ENCODE results near the gene OLFML2A.

OLFML2A gene

DNA sequence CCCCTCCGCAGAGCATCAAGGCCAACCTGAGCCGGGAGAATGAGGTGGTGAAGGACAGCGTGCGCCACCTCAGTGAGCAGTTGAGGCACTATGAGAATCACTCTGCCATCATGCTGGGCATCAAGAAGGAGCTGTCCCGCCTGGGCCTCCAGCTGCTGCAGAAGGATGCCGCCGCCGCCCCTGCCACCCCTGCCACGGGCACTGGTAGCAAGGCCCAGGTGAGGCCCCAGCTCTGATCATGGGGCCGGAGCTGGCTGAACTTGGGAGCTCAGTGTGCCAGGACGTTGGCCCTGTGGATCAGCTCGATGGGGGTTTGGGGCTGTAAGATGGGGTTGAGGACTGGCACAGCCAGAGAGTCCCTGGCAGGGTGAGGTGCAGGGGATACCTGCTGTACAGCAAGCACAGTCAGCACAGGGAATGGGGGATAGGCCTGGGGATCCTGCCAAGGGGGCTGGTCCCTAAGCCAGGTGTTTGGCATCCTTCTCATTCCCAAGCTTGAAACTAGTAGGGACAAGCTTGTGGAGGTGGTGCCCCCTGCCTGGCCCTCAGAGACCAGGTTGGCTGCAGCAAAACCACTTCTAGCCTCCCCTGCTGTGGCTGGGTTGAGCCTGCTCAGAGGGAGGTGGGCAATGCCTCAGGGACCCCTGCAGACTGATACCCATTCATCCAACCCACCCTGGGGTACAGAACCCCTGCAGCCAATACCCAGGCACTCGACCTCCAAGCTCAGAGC is 22.5 kb downstream of the OLFML2A start:
- no peak for DNase-seq

DNA sequence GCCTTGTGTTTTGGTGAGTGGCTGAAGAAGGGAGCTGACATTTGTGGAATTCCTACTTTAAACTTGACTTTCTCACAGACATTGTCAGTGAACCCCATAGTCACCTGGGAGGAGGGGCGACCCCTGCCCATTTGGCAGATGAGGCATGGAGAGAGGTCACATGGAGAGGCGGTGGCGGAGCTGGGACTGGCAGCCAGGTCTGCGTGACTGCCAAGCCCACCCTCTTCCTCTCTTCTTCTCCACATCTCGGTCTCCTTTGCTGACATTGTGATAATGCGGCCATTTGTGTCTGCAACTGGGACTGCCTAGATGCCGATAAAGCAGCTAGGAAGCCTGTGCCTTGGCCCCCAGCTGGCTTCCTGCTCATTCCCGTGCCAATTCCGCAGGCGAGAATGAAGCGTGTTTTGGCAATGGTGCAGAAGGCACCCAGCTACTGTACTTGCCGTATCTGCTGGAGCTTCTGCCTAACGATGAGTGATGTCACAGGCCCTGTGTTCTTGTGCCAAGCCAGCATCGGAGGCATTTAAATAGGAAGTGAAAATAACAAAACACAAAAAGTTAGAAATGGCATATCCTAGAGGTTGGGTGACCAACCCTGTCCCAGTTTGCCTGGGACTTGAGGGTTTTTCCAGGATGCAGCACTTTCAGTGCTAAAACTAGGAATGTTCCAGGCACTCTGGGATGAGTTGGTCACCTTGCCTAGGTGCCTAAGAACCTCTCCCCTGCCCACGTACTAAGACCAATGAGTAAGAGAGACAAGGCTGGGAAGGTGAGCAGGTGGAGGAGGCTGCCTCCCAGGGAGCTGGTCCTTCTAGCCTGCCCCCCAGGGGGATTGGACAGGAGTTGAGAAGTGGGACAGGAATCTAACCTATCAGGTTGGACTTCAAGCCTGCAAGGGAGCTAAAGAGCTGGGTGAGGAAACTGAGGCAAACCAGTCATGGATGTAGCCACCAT is 23.6 kb downstream of the OLFML2A start:
- no peak for DNase-seq

DNA sequence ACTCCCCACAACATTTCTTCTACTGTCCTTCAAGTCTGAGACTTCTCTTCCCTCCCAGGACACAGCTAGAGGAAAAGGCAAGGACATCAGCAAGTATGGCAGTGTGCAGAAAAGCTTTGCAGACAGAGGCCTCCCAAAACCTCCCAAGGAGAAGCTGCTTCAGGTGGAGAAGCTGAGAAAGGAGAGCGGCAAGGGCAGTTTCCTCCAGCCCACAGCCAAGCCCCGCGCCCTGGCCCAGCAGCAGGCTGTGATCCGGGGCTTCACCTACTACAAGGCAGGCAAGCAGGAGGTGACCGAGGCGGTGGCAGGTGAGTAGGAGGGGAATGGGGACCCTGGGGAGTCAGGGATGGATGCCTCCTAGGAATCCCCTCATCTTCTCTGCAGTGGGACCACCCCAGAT is 24.4 kb downstream of the OLFML2A start:
- DNase-seq: no peak

DNA sequence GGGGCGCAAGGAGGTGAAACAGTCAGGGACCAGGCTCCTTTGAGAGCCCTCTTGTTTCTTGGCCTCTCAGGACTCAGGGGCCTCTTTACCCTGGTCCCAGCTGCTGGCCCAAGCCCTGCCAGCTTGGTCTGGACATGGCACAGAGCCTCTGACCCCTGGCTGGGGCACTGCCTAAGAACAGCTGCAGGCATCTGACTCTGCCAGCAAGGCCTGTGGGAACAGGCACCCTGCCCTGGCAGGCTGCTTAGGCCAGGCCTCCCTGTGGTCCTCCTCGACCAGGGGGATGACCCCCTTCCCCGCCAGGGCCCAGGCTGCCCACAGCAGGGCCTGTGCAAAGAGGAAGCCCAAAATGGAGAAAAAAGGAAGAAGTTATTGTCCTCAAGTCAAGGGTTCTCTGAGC is 25.5 kb downstream of the OLFML2A start:
- no peak for DNase-seq

DNA sequence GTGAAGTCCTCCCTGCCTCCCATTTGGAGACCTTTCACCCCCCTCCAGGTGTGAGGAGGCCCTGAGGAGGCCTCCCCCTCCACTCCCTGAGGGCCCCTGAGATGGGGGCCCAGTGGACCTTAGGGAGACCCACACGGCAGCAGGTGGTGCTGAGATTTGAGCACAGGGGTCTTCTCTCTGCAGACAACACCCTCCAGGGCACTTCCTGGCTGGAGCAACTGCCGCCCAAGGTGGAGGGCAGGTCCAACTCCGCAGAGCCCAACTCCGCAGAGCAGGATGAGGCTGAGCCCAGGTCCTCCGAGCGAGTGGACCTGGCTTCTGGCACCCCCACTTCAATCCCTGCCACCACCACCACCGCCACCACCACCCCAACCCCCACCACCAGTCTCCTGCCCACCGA is 27.0 kb downstream of the OLFML2A start:
- no peak for DNase-seq

DNA sequence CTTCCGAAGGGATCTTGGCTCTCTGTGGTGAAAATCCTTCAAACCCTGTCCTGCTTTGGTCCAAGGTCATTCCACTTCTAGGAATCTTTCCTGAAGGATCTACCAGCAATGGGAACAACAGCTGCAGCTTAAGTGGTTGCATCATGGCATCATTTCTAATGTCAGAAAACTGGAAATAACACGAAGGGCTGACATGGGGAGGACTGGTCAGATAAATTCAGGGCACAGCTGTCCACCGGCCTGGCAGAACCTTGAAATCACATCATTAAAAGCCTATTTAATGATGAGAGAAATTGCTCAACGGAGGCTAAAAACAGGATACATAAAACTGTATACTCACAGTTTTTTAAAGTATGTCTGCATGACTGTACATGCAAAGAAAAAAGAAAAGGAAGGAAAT is 28.3 kb downstream of the OLFML2A start:
- DNase-seq: no peak

DNA sequence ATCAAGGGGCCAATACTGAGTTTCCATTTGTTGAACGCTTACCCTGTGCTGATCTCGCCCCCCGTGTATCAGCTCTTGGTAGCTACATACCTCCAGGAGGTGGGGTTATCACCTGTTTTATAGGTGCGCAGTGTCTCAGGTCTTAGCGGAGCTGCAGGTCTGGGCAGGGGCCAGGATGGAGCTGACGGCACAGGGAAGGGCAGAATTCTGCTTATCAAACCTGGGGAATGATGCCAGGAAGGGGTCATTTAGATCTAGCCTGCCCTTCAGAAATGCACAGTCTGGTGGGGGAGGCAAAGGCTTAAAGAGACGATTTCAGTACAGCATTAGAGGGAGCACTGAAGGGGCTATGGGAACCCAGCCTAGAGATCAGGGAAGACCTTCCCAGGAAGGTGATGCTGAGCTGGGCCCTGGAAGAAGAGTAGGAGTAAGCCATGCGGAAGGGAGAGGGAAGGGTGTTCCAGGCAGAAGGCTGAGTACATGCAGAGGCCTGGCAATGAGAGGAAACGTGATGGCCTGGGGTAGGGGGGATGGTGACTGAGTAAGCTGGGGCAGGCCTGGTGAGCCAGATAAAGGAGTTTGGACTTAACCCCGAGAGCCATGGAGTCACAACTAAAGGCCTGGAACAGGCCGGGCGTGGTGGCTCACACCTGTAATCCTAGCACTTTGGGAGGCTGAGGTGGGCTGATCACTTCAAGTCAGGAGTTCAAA is 31.5 kb downstream of the OLFML2A start:
- DNase-seq: no peak

DNA sequence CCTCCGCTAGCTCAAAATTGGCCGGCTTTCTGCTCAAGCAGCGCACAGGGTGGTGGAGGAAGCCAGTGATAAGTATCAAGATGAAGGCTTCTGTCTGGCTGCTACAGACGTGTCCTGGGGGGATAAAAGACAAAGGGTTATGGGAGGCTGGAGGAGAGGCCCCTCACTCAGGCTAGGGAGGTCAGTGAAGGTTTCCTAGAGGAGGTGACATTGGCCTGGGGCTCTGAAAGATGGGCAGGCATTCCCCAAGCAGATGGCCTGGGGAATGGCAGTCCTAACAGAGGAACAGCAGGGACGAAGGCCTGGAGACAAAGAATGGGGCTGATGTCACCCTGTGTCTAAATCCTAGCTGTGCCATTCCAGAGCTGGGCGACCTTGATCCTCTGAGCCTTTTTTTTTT is 32.3 kb downstream of the OLFML2A start:
- no peak for DNase-seq

DNA sequence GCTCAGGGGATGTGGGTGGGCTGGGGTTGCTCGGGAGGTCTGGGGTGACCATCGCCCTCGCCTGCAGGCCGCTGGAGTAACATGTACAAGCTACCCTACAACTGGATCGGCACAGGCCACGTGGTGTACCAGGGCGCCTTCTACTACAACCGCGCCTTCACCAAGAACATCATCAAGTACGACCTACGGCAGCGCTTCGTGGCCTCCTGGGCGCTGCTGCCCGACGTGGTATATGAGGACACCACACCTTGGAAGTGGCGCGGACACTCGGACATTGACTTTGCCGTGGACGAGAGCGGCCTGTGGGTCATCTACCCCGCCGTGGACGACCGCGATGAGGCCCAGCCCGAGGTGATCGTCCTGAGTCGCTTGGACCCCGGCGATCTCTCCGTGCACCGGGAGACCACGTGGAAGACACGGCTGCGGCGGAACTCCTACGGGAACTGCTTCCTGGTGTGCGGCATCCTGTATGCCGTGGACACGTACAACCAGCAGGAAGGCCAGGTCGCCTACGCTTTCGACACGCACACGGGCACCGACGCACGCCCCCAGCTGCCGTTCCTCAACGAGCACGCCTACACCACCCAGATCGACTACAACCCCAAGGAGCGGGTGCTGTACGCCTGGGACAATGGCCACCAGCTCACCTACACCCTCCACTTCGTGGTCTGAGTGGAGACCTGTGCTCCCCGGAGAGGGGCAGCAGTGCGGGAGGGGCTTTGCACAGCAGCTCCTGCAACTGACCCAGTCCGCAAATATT is 33.0 kb downstream of the OLFML2A start:
- DNase-seq: no peak

DNA sequence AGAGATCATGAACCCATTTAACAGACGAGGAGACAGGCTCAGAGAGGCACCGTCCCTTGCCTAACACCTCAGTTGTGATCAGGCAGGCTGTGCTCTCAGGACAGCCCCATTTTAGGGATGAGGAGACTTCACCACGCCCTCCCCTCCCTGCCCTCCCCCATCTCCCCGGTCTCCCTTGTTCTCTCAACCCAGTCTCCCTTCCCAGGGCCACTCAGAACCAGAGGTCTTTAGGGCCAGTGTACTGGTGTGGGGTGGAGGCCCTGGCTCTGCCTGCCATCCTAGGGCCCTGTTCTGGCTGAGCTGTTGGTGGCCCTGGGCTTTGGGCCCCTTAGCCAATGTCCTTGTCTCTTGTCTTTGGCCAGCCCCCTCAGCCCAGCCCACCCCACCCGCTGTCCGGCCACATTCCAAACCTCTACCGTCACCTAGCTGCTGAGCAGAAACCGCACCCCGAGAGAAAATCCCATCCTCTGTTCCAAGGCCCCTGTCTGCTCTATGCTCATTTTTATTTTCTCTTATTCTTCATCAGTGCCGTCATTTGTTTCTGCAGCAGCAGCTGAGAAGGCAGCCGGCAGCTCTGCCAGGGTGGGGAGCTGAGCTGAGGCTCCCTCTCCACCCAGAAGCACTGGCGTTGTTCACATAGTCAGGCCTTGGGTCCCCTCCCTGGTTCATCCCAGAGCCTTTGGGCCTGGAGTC is 33.9 kb downstream of the OLFML2A start:
- DNase-seq: no peak

DNA sequence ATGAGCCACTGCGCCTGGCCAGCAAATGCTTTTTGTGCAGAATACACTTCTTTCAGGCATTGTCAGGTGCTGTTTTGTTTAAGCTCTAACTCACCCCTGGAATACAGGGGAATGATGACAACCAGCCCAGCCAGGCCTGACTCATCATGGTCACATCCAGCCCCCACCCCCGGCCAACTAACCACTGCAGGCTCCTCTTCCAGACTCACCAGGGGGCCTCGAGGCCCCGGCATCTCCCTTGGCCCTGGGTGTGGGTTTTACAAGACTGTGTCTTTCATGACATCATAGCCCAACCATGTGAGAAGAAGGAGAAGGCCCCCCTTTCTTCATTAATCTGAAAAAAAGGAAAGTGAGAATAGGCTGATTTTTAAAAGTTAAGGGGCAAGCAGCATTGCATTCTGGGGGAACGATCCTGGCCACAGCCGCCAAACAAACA is 35.5 kb downstream of the OLFML2A start:
- peak in 1 of 2 donors; percentile 11 for DNase-seq

DNA sequence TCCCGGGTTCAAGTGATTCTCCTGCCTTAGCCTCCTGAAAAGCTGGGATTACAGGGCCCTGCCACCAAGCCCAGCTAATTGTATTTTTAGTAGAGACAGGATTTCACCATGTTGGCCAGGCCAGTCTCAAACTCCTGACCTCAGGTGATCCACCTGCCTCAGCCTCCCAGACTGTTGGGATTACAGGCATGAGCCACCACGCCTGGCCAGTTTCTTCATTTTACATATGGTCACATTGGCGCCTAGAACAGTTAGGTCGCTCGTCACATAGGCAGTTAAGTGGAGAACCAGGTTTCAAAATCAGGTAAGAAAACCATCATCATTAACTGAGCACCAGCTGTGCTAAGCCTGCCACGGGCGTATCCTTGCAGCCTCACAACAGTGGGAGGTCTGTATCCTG is 36.1 kb downstream of the OLFML2A start:
- no peak for DNase-seq

DNA sequence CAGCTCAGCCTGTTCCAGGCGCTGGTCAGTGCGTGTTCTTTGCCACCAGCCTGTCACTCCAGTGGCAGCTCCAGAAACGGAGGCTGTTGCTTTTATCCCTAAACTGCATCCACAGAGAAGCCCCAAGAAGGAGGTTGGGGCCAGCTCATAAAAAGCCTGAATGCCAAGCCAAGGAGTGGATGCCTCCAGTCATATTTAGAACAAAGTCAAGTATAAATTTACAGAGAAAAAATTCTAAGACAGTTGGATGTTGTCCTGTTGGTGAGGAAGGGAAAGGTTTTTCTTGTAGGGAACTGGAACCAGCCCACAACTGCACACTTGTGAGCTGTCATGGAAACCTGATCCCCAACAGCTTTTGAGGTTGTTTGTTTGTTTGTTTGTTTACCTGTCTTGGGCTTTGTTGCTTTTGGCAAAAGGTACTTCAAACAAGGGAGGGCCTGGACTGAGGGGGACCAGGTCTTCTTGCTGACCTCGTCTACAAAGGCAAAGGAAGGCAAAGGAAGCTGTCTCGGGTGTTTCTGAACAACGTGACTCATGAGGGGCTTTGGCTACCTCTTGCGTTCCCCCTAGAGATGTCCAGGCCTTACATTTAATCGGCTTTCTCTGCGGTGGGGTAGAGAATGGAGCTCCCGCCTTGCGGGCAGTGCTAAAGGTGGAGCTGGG is 36.7 kb downstream of the OLFML2A start:
- DNase-seq: no peak

DNA sequence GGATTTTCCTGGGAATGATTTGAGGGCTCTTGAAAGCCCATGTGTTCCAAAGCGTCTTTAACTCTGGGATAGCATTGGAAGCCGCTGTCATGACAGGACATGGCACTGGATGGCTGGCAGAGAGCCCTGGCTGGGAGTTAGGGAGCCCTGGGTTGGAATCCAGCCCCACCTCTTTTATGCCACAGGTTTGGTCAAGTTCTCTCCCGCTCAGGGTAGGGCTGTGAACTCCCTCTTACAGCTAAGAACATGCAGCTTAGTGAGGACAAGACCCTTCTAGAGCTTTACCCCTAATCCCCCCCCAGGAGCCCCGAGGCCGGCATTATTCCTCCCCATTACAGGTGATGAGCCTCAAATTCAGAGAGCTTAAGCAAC is 37.2 kb downstream of the OLFML2A start:
- no peak for DNase-seq

DNA sequence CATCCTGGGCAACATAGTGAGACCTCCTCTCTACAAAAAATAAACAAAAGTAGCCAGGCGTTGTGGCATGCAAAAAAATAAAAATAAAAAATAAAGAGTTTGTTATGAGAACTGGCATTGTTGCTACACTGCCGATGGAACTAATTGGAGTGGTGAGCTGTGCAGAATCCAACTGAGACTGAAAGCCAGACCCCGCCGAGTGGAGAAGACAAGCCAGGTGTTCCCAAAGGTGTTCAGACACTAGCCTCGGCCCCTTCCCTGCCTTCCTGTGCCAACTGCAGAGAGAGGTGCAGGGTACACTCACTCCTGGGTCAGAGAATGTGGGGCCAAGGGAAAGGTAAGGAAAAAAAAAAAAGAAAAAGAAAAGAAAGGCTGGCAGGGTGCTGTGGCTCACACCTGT is 38.7 kb downstream of the OLFML2A start:
- no peak for DNase-seq

DNA sequence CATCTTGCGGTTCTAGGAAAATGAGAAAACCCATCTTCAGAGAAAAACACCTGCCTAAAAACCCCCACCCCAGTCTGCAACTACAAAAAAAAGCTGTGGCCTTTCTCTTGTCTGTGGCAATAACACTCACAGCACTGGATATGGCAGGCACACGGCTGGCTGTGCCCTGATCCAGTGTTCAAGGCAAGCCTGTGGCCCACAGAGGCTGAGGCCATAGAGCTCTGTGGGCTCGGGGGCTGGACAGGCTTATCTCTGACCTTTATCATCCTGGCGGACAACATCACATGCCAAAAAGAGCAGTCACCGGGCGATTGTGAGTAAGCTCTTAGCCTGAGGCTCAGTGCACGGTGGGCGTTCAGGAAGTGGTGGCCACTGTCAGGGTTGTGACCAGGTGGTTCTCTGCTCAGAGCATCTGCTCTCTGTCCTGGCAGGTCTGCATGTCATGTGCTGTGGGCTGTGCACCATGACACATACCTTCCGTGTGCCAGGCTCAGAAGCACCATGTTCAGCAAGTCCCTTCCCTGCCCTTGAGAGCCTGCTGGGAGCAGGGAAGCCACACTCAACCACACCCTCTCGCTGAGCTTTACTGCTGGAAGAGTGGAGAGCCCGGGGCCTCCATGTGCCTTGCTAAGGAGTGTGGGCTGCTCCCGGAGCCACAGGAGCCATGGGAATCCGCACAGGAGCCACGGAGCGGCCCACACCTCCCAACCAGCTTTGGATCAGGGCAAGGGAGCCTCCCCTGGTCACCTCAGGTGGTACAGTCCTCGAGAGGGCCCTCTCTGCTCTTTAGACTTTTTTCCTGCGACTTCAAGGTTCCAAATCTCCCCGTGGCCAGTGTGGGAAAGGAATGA is 41.7 kb downstream of the OLFML2A start:
- DNase-seq: no peak

DNA sequence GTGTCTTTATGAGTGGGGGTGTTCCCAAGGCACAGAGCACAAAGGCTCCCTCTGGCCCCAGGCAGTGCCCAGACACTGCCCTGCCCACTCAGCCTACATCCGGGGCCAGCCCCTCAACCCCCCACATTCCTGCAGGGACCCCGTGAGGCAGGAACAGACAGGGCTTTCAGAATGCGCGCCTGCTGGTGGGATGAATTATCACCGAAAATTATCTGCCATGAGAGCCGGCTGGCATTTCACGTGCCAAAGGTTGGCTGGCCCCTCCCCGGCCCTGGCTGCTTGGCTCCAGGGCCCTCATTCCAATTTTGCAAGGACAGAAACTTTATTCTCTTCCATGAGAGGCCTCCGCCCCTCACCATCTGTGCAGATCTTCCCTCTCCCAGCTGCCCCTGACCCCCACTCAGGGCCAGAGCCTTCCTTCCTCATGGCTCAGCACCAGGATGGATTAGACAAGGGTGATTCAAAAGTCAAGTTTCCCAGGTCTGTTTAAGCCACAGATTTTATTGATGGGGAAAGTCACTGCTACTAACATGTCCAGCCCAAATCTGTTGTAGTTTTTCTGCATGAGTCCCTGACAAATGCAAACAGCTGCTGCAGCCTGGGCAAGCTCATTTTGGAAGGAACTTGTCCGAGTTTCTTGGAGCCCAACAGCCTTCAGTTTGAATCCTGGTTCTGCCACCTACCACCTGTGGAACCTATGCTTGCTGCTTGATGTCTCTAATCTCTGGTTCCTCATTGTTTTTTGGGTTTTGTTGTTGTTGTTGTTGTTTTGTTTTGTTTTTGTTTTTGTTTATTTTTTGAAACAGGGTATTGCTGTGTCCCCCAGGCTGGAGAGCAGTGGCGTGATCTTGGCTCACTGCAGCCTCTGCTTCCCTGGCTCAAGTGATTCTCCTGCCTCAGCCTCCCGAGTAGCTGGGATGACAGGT is 44.0 kb downstream of the OLFML2A start:
- DNase-seq: no peak

DNA sequence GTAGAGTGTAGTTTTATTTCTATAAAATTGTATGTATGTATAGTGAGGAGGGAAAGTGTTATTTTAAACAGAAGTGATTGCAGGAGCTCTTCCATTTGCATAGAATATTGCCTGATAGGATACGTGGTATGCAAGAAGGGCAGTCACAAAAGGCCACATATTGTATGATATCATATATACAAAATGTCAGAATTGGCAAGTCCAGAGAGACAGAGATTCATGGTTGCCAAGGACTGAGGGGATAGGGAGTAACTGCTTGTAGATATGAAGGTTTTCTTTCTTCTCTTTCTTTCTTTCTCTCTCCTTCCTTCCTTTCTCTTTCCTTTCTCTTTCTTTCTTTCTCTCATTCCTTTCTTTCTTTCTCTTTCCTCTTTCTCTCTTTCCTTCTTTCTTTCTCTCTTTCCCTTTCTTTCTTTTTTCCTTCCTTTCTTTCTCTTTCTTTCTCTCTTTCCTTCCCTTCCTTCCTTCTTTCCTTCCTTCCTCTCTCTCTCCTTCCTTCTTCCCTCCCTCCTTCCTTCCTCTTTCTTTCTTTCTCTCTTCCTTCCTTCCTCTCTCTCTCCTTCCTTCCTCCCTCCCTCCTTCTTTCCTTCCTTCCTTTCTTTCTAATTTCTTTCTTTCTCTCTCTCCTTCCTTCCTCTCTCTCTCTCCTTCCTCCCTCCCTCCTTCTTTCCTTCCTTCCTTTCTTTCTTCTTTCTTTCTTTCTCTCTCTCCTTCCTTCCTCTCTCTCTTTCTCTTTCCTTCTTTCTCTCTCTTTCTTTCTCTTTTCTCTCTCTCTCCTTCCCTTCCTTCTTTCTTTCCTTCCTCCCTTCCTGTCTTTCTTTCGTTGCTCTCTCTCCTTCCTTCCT is 51.8 kb downstream of the OLFML2A start:
- no peak for DNase-seq

DNA sequence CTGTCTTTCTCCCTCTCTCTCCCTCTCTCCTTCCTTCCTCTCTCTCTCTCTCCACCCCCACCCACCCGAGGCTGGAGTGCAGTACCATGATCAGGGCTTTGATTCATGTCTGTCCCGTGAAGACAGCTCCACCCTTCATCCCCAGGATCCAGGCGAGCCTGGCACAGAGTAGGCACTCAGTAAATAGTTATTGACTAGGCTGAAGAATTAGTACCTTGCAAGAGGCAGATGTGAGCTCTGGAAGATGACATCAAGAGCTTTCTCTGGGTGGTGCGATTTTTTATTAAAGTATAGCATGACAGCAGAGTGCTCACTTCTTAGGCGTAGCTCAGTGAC is 52.4 kb downstream of the OLFML2A start:
- no peak for DNase-seq

Data from stimulated activated CD4-positive, alpha-beta T cell treated with anti-CD3 and anti-CD28 coated beads, Interleukin-2, amount 100 ng/mL, for 24 hours (primary cell).